Placental epithelial cell (primary cell): Measurements from ENCODE around the gene LAMTOR5. TPM values are rescaled to one million over a fixed set of nuclear protein-coding genes. Genes with fewer than 3 reads are reported as not detected.

Experiments used
- total RNA-seq: library from RNA; depleted of rRNA; stranded (reverse); fragments of >200 nt; gene quantifications from 2 replicates; pipeline ENCODE4 v1.2.3, GENCODE V29; 2012

Gene LAMTOR5
- total RNA-seq, result 53.4 and 74.1 TPM in 2 replicates

GRCh38 chr1:110407260-110408210 lies at the start of gene LAMTOR5:
Gene LAMTOR5, minus strand, starts transcription at chr1:110407694. Its CDS starts 74 bp downstream, at chr1:110407620.

GRCh38 chr1:110450929-110451328 lies 43.4 kb upstream of the LAMTOR5 start, which contains the start of gene PROK1:
Gene PROK1, plus strand, starts transcription at chr1:110451149. Its CDS starts 68 bp downstream, at chr1:110451217.

DNA sequence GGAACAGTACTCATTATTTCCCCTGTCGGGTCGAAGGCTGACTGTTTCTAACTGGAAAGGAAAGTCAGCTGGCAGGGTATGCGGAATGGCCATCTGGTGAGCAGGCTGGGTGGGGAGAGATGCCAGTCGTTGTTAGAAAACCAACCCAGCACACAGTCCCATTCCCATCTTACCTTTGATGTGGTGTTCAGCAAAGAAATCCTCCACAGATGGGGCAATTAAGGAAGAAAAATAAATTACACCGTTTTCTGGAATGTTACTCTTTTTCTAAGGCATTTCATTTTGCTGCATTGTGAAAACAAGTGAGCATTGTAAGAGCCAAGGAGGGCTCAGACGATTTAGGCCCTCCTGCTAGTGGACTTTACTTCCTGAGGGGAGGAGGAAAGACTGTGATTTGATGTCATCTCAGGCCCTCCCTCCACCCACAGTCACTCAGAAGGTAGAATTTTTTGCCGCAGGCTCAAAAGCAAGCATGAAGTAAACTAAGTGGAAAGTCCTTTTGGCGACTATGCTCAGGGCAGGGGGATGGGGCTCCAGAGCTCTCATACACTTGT lies 16.7 kb downstream of the LAMTOR5 start, which contains the start of gene SLC16A4:
TSS of gene SLC16A4 (minus strand) at position 335 of the 554 bp plus-strand sequence. CDS start 1,703 bp downstream, outside the sequence.

Other genes with a start within 250 kb of the LAMTOR5 start
- gene KCNC4, start 197.4 kb downstream of the LAMTOR5 start, total RNA-seq, result 0.39 and 1.1 TPM in 2 replicates
- gene RBM15, start 68.3 kb downstream of the LAMTOR5 start, total RNA-seq, result 42.0 and 42.3 TPM in 2 replicates
- gene SLC16A4, start 16.7 kb downstream of the LAMTOR5 start, total RNA-seq, result 60.8 and 113 TPM in 2 replicates
- 0.11 TPM in 1 of 2 replicates, not detected in the other for gene PROK1, start 43.5 kb upstream of the LAMTOR5 start, total RNA-seq
- not detected in 2 replicates for gene KCNA10, start 111.5 kb upstream of the LAMTOR5 start, total RNA-seq
- not detected in 2 replicates for gene KCNA2, start 198.7 kb upstream of the LAMTOR5 start, total RNA-seq